Measurements from ENCODE around the gene RASL11B. TPM values are rescaled to one million over a fixed set of nuclear protein-coding genes. Genes with fewer than 3 reads are reported as not detected.

The RASL11B gene
- polyA plus RNA-seq, 1 donor (not counting 4 experiments of a cell fraction or from before 2014, with no cell fraction given) = 1.4 TPM

- H3K27ac ChIP-seq (ENCODE audit: control insufficient read depth, insufficient read depth, low read length) = no peak overlapping the region
- H3K79me2 ChIP-seq (ENCODE audit: control insufficient read depth, insufficient read depth, low read length) = no peaks in the 10 kb centered on the region
- H3K4me2 ChIP-seq (ENCODE audit: control insufficient read depth, extremely low read depth, insufficient read depth, low read depth, low read length) = no peak overlapping the region
- dilution Hi-C loops (cut with MboI; ENCODE audit: extremely low pct_ligation_motif_present, low sequenced_read_pairs) = no loop called here
- H2AFZ ChIP-seq (ENCODE audit: control insufficient read depth, low read length) = no peak overlapping the region
- no peaks in the 10 kb centered on the region for H4K20me1 ChIP-seq (ENCODE audit: control insufficient read depth, extremely low read depth, insufficient read depth, low read length)
- no peaks in the 10 kb centered on the region for H3K36me3 ChIP-seq (ENCODE audit: control insufficient read depth in 2 of 2, extremely low read depth in 1 of 2, insufficient read depth in 2 of 2, low read length in 2 of 2)
- H3K9me1 ChIP-seq (ENCODE audit: control insufficient read depth, extremely low read depth, insufficient read depth, low read length) = no peaks in the 10 kb centered on the region
- no peak overlapping the region for H3K4me3 ChIP-seq (ENCODE audit: control insufficient read depth in 2 of 3, extremely low read depth in 1 of 3, insufficient read depth in 2 of 3, low read depth in 1 of 3, low read length in 3 of 3)
- H3K4me1 ChIP-seq (ENCODE audit: control insufficient read depth, extremely low read depth, insufficient read depth, low read length) = peaks cover 8% of the 10 kb centered on the region
- H3K9ac ChIP-seq (ENCODE audit: control insufficient read depth, extremely low read depth, insufficient read depth, low read length) = no peak overlapping the region
- FAIRE-seq (no peak), DNase-seq (ENCODE audit: low read depth, low spot score) (no peak)
- no peak for TF ChIP-seq EZH2 (IDR thresholded peaks at IDR 0.05; ENCODE audit: low read length)
- no peak for TF ChIP-seq CTCF (optimal IDR thresholded peaks at IDR 0.05 in 1 of 3, IDR thresholded peaks at IDR 0.05 in 1 of 3, conservative IDR thresholded peaks at IDR 0.05 in 1 of 3; ENCODE audit: extremely low read depth in 1 of 3, insufficient read depth in 2 of 3, low read length in 3 of 3)
- no peaks in the 10 kb centered on the region for H3K9me3 ChIP-seq (ENCODE audit: control insufficient read depth, low read depth, low read length)
- H3K27me3 ChIP-seq (ENCODE audit: control insufficient read depth, extremely low read depth, insufficient read depth, low read length) = no peaks in the 10 kb centered on the region
These were observed 3.2 kb downstream of the RASL11B start for GRCh38 chr4:52865300-52865699.

GRCh38 chr4:52866734-52867133, 4.6 kb downstream of the RASL11B start:
- TF ChIP-seq EZH2 (IDR thresholded peaks at IDR 0.05; ENCODE audit: low read length) = no peak
- TF ChIP-seq CTCF (optimal IDR thresholded peaks at IDR 0.05 in 1 of 3, IDR thresholded peaks at IDR 0.05 in 1 of 3, conservative IDR thresholded peaks at IDR 0.05 in 1 of 3; ENCODE audit: extremely low read depth in 1 of 3, insufficient read depth in 2 of 3, low read length in 3 of 3) = no peak
- H3K9ac ChIP-seq (ENCODE audit: control insufficient read depth, extremely low read depth, insufficient read depth, low read length) = no peak overlapping the region
- H3K27me3 ChIP-seq (ENCODE audit: control insufficient read depth, extremely low read depth, insufficient read depth, low read length) = no peaks in the 10 kb centered on the region
- no peaks in the 10 kb centered on the region for H3K79me2 ChIP-seq (ENCODE audit: control insufficient read depth, insufficient read depth, low read length)
- dilution Hi-C loops (cut with MboI; ENCODE audit: extremely low pct_ligation_motif_present, low sequenced_read_pairs) = no loop called here
- no peaks in the 10 kb centered on the region for H4K20me1 ChIP-seq (ENCODE audit: control insufficient read depth, extremely low read depth, insufficient read depth, low read length)
- H3K4me3 ChIP-seq (ENCODE audit: control insufficient read depth in 2 of 3, extremely low read depth in 1 of 3, insufficient read depth in 2 of 3, low read depth in 1 of 3, low read length in 3 of 3) = no peak overlapping the region
- peaks cover 8% of the 10 kb centered on the region for H3K4me1 ChIP-seq (ENCODE audit: control insufficient read depth, extremely low read depth, insufficient read depth, low read length)
- H2AFZ ChIP-seq (ENCODE audit: control insufficient read depth, low read length) = no peak overlapping the region
- no peak overlapping the region for H3K27ac ChIP-seq (ENCODE audit: control insufficient read depth, insufficient read depth, low read length)
- DNase-seq (ENCODE audit: low read depth, low spot score) = no peak
- no peaks in the 10 kb centered on the region for H3K36me3 ChIP-seq (ENCODE audit: control insufficient read depth in 2 of 2, extremely low read depth in 1 of 2, insufficient read depth in 2 of 2, low read length in 2 of 2)
- H3K9me3 ChIP-seq (ENCODE audit: control insufficient read depth, low read depth, low read length) = no peaks in the 10 kb centered on the region
- no peak for FAIRE-seq
- H3K4me2 ChIP-seq (ENCODE audit: control insufficient read depth, extremely low read depth, insufficient read depth, low read depth, low read length) = no peak overlapping the region
- H3K9me1 ChIP-seq (ENCODE audit: control insufficient read depth, extremely low read depth, insufficient read depth, low read length) = no peaks in the 10 kb centered on the region

All from keratinocyte (primary cell).